Uterus (tissue), 4 donors: ENCODE measurements around the gene HOXA3. TPM values are rescaled to one million over a fixed set of nuclear protein-coding genes. Genes with fewer than 3 reads are reported as not detected.

Source experiments
- DNase-seq, 2 donors: peaks; one replicate each; pipeline ENCODE4 v3.0.0-alpha.2; 2019 to 2020
- H3K27ac ChIP-seq, 2 donors: fragments of 200-600 bp; sonication (generic); 1 replicate in 1 of 2; 2 replicates in 1 of 2; pipeline ENCODE4 v1.5.1; 2016 to 2018
- H3K27me3 ChIP-seq, 2 donors: fragments of 200-600 bp; sonication (generic); one replicate each; pipeline ENCODE4 v1.5.1; 2018 to 2019; ENCODE audit warnings: control low read depth in 1 of 2
- H3K36me3 ChIP-seq, 2 donors: fragments of 200-600 bp; sonication (generic); one replicate each; pipeline ENCODE4 v1.5.1; 2019; ENCODE audit warnings: control low read depth in 1 of 2
- H3K4me1 ChIP-seq, 2 donors: fragments of 200-600 bp; sonication (generic); one replicate each; pipeline ENCODE4 v1.5.1; 2018 to 2019; ENCODE audit warnings: control low read depth in 1 of 2
- H3K4me3 ChIP-seq, 2 donors: fragments of 200-600 bp; sonication (generic); 1 replicate in 1 of 2; 2 replicates in 1 of 2; pipeline ENCODE4 v1.5.1; 2018 to 2019; ENCODE audit warnings: mild to moderate bottlenecking in 1 of 2
- H3K9me3 ChIP-seq, 2 donors: fragments of 200-600 bp; sonication (generic); one replicate each; pipeline ENCODE4 v1.5.1; 2019; ENCODE audit warnings: control low read depth in 1 of 2
- POLR2A ChIP-seq, 2 donors: fragments of 450-650 bp; IDR thresholded peaks; one replicate each; pipeline ENCODE4 v1.6.1; 2016; ENCODE audit warnings: antibody characterized with exemption in 2 of 2, mild to moderate bottlenecking in 1 of 2, moderate library complexity in 1 of 2
- intact Hi-C: fragments of 100-400 bp; cut with DNase I; formaldehyde crosslinking; loops from one replicate; pipeline ENCODE4 v1.15.1; 2023; ENCODE audit warnings: low total_unique reads
- total RNA-seq, 4 donors: library from RNA; depleted of rRNA in 3 of 4; stranded (reverse); fragments of >200 nt in 3 of 4; gene quantifications; one replicate each; pipeline versions ENCODE4 v1.1.0 to v1.2.4, GENCODE V29; 2014 to 2023
- TF ChIP-seq, protein P1 (sequence below), 4 experiments: fragments of 200-600 bp in 2 of 4; fragments of 450-650 bp in 2 of 4; sonication (generic) in 2 of 4; IDR thresholded peaks; one replicate each; pipeline ENCODE4 v1.5.1; 2016 to 2019; ENCODE audit warnings: antibody characterized with exemption in 4 of 4, mild to moderate bottlenecking in 2 of 4, moderate library complexity in 1 of 4
- donor health status: DM: yes; HTN: yes; CAD: no.

Gene HOXA3
- total RNA-seq, 4 donors from 2014 or later: 1.0 to 34.5 (median 19.0) TPM

DNA sequence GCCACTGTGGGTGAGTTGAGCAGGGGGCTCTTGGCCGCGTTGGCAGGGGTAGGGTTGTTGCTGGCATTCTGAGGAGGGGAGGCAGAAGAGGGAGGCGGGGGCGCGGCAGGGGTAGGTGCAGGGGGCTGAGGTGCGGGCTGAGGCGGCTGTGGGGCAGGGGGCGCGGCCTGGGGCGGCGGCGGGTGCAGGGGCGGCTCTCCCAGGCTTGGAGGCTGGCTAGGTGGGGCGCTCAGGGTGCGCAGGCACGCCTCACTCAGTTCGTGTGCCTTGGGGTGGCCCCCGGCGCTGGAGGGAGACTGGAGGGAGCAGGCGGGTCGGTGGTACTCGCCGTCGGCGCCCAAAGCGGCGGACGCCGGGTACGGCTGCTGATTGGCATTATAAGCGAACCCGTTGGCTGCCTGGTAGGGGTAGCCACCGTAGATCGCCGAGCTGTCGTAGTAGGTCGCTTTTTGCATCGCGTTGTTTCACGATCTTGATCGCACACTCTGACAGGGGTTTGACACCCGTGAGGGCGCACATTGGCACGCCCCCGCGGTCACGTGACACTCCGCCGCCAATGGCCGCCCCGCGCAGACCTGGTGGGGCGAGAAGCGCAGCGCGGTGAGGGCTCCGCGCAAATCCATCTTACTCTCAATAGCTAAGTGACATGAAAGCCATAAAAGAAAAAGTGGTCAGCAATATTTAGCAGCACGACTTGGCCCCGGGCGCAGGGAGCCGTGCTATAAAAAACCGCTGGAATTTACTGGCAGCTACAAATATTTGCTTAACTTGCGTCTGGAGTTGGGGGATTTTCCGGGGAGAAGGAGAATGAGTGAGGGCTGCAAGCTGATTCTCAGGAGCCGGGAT, 42.0 kb downstream of the HOXA3 start:
- H3K4me3 ChIP-seq: peak overlapping the region in 1 of 2 donors; percentile 6
- DNase-seq: peak; percentile 44 to 70
- H3K27me3 ChIP-seq: no peaks in the 10 kb centered on the region
- H3K4me1 ChIP-seq: peaks cover 11 to 12% of the 10 kb centered on the region in 2 donors
- peak overlapping the region; percentile 72 to 80 for H3K27ac ChIP-seq
- intact Hi-C loops: no loop called here
- H3K9me3 ChIP-seq: no peaks in the 10 kb centered on the region
- TF ChIP-seq, protein P1, sequence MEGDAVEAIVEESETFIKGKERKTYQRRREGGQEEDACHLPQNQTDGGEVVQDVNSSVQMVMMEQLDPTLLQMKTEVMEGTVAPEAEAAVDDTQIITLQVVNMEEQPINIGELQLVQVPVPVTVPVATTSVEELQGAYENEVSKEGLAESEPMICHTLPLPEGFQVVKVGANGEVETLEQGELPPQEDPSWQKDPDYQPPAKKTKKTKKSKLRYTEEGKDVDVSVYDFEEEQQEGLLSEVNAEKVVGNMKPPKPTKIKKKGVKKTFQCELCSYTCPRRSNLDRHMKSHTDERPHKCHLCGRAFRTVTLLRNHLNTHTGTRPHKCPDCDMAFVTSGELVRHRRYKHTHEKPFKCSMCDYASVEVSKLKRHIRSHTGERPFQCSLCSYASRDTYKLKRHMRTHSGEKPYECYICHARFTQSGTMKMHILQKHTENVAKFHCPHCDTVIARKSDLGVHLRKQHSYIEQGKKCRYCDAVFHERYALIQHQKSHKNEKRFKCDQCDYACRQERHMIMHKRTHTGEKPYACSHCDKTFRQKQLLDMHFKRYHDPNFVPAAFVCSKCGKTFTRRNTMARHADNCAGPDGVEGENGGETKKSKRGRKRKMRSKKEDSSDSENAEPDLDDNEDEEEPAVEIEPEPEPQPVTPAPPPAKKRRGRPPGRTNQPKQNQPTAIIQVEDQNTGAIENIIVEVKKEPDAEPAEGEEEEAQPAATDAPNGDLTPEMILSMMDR (IDR thresholded peaks at IDR 0.05): no peak
- no peak for TF ChIP-seq POLR2A (IDR thresholded peaks at IDR 0.05)
- no peaks in the 10 kb centered on the region for H3K36me3 ChIP-seq

DNA sequence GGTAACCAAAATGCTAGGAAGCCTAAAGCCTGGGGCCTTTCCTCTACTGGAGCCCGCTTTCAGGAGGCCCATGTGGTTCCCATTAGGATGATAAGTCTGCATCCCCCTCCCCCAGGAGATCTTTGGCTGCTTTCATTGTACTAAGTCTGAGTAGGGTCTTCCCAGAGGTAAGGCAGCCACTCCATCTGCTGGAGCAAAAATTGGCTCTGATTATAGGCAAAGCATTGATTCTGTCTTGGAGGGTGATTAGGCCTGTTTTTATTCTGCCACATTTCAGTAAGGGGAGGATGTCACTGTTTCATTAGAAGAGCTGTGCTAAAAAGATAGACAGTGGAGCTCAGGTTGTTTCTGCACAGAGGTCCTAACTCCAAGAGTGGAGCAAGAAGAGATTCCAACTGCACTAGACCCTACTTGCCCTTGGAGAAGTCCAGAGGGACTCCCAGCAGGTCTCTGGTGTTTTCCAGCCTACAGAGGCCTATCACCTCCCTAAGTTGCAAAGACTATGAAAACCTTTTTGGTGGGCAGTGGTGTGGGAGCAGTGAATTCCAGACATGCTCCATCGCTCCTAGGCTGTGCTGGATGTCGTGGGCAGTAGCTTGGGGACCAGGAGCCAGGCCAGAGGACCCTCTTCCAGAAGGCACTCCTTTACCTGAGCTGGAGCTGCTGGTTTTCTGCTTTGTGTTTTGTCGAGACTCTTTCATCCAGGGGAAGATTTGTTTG, 42.8 kb downstream of the HOXA3 start:
- H3K4me1 ChIP-seq: peaks cover 11 to 12% of the 10 kb centered on the region in 2 donors
- H3K27me3 ChIP-seq: no peaks in the 10 kb centered on the region
- no peak overlapping the region for H3K4me3 ChIP-seq
- DNase-seq: no peak
- intact Hi-C loops: no loop called here
- no peaks in the 10 kb centered on the region for H3K36me3 ChIP-seq
- TF ChIP-seq, protein P1 (IDR thresholded peaks at IDR 0.05): no peak
- TF ChIP-seq POLR2A (IDR thresholded peaks at IDR 0.05): no peak
- H3K27ac ChIP-seq: peak overlapping the region in 1 of 2 donors; percentile 72
- no peaks in the 10 kb centered on the region for H3K9me3 ChIP-seq

DNA sequence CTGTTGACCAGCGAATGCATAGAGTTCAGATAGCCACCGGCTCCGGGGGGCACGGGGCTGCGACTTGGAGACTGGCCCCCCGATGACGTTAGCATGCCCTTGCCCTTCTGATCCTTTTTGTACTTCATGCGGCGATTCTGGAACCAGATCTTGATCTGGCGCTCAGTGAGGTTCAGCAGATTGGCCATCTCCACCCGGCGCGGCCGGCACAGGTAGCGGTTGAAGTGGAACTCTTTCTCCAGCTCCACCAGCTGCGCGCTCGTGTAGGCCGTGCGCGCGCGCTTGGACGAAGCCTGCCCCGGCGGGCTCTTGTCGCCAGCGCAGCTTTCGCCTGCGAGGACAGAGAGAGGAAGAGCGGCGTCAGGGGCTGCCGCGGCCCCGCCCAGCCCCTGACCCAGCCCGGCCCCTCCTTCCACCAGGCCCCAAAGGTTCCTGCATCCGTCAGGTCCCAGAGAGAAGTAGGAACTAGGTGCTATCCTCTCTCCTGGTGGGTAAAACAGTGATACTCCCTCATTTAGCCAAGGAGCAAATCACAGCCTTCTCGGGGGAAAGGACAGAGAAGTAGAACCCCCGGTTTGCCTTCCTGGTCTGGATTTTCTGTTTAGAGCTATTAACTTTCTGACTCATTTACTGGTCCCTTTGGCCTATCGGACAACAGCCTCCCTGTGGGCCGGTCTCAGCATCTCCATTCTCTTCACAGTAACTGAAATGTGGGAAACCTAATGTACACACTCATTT, 43.8 kb downstream of the HOXA3 start:
- intact Hi-C loops: no loop called here
- H3K36me3 ChIP-seq: no peaks in the 10 kb centered on the region
- no peak overlapping the region for H3K4me3 ChIP-seq
- no peak for DNase-seq
- no peaks in the 10 kb centered on the region for H3K27me3 ChIP-seq
- H3K9me3 ChIP-seq: no peaks in the 10 kb centered on the region
- peaks cover 7 to 12% of the 10 kb centered on the region in 2 donors for H3K4me1 ChIP-seq
- TF ChIP-seq, protein P1 (IDR thresholded peaks at IDR 0.05): no peak
- peak; percentile 18 to 23 for TF ChIP-seq POLR2A (IDR thresholded peaks at IDR 0.05)
- H3K27ac ChIP-seq: peak overlapping the region; percentile 49 to 72

DNA sequence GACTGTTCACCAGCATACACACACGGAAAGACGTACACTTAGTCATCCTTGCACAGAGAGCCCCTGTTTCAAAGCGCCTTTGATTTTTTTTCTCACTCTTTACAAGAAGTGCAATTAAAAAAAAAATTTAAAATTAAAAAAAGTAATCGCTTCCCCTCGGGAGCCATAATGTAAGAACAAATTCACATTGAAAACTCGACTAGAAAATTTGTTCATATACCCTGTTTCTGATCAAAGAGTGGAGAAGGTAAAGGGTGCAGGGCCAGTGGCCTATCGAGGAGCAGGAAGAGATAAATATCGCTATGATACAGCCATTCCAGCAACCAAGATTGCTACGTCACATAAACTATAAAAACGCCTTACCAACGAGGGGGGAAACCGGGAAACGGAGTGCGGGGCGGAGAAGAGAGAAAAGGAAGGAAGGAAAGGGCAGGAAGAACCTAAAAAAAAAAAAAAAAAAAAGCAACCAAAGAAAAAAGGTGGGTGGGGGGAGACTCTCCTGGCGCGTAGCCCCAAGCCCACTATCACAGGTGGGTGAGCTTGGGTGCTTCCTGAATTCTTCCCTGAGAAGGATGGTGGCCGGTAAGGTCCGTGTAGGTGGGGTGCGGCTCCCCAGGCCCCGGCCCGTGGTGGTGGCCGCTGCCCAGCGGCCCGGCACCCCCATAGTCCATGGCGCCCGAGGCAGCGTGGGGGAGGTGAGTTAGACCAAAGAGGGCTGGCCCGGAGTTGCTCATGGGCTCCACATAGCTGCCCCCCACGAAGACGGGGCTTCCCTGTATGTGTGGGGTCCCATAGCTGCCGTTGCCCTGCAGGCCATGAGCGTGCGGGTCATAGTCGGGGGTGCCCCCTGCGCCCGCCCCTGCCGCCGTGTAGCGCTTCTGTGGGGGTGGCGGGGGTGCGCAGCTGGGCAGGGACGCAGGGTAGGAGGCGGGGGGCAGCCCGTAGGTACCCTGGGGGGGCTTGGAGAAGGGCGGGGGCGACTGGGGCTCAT, 44.7 kb downstream of the HOXA3 start:
- intact Hi-C loops: no loop called here
- no peaks in the 10 kb centered on the region for H3K36me3 ChIP-seq
- H3K4me3 ChIP-seq: no peak overlapping the region
- H3K27me3 ChIP-seq: no peaks in the 10 kb centered on the region
- DNase-seq: no peak
- H3K9me3 ChIP-seq: no peaks in the 10 kb centered on the region
- peaks cover 7 to 11% of the 10 kb centered on the region in 2 donors for H3K4me1 ChIP-seq
- H3K27ac ChIP-seq: peak overlapping the region; percentile 49 to 72
- TF ChIP-seq POLR2A (IDR thresholded peaks at IDR 0.05): no peak

DNA sequence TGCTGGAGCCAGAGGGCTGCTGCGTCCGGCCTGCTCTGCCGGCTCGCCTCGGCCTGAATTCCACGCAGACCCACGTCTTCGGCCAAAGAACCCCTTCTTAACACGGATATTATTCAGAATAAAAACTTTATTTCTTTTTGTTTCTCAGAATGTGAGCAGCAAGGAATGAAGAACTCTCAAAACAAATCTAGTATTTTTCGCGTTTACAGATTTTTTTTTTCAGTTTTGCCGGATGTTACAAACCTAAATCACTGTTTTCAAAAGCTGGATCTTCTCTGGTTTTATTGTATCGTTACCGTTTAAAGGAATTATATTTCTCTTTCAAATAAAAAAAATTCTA, 45.5 kb downstream of the HOXA3 start:
- no peak for DNase-seq
- H3K4me3 ChIP-seq: peak overlapping the region in 1 of 2 donors; percentile 27
- H3K4me1 ChIP-seq: peaks cover 3 to 7% of the 10 kb centered on the region in 2 donors
- no peaks in the 10 kb centered on the region for H3K27me3 ChIP-seq
- intact Hi-C loops: no loop called here
- H3K36me3 ChIP-seq: no peaks in the 10 kb centered on the region
- no peaks in the 10 kb centered on the region for H3K9me3 ChIP-seq
- TF ChIP-seq, protein P1 (IDR thresholded peaks at IDR 0.05): no peak
- peak overlapping the region; percentile 44 to 71 for H3K27ac ChIP-seq
